Measurements from ENCODE around the gene ITIH3. TPM values are rescaled to one million over a fixed set of nuclear protein-coding genes. Genes with fewer than 3 reads are reported as not detected.

ITIH3 gene
- total and polyA plus RNA-seq, 9 donors = 0.23 to 14.2 (median 1.8) TPM

DNA sequence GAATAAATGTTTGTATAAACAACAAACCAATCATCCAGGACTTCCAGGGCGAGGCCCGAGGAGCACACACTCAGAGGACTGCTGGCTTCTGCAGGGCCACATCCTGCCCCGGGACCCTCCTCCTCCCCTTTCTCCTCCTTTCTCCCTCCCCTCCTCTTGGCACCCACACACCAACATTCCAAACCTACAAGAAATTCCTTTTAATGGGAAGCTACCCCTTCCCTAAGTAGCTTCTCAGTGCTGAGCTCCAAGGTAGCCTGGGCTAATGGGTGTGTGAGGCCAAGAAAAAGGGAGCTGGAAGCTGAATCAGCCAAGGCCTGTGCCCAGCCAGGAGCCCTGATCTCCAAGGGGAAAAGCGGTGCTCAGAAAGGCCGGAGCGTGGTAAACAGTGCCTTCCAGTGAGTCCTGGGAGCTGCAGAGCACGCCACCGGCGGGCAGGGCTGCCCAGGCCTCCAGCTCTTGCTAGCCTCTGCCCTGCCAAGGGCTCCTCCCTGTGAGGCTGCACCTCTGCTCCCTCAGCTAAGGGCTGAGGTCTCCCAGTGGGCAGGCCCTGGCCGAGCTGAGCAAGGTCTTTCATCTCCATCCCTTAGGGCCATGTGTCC, 3.9 kb downstream of the ITIH3 start:
- H3K9me3 ChIP-seq = no peaks in the 10 kb centered on the region
- WGBS, 3 donors = 63 to 81% (median 70%) methylated on average over 9 to 10 of the region's 10 CpGs
- H3K27ac ChIP-seq = no peak overlapping the region
- no peak overlapping the region for H3K4me3 ChIP-seq
- no peaks in the 10 kb centered on the region for H3K27me3 ChIP-seq
- TF ChIP-seq CTCF (IDR thresholded peaks at IDR 0.05) = no peak
- no peaks in the 10 kb centered on the region for H3K4me1 ChIP-seq (ENCODE audit: insufficient read depth)
- no peaks in the 10 kb centered on the region for H3K36me3 ChIP-seq
- no peak for DNase-seq
- intact Hi-C loops (cut with DNase I) = no loop called here

- H3K27ac ChIP-seq = no peak overlapping the region
- WGBS, 3 donors = 75 to 79% (median 75%) methylated on average over 14 of the region's 14 CpGs
- intact Hi-C loops (cut with DNase I) = no loop called here
- no peaks in the 10 kb centered on the region for H3K4me1 ChIP-seq (ENCODE audit: insufficient read depth)
- no peak for DNase-seq
- no peaks in the 10 kb centered on the region for H3K36me3 ChIP-seq
- H3K27me3 ChIP-seq = no peaks in the 10 kb centered on the region
- TF ChIP-seq CTCF (IDR thresholded peaks at IDR 0.05) = no peak
- TF ChIP-seq POLR2A (IDR thresholded peaks at IDR 0.05) = no peak
- no peak for TF ChIP-seq EP300 (IDR thresholded peaks at IDR 0.05)
- no peak overlapping the region for H3K4me3 ChIP-seq
- H3K9me3 ChIP-seq = no peaks in the 10 kb centered on the region
Observed at GRCh38 chr3:52798978-52799476, 4.4 kb downstream of the ITIH3 start.

DNA sequence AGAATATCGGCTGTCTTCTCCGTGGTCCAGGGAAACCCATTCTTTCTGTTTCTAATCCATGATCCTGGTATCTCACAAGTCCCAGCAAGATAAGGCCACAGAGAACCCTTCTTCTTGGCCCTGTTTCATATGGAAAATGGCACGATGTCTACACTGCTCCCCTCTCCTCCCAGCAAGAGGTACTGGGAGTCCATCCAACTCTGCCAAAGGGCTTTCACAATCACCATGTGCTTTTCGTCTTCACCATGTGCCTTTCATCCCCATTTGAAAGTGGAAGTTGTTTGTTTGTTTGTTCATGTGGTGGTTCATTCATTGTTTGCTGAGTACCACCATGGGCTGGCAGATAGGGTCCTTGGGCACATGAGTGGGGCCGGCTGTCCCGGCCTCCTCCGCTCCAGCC, 5.5 kb downstream of the ITIH3 start:
- Histone ChIP-seq H3K36me3 (no peaks in the 10 kb centered on the region), H3K27ac (no peak overlapping the region), H3K9me3 (no peaks in the 10 kb centered on the region), H3K27me3 (no peaks in the 10 kb centered on the region), H3K4me1 (ENCODE audit: insufficient read depth) (no peaks in the 10 kb centered on the region), H3K4me3 (no peak overlapping the region)
- intact Hi-C loops (cut with DNase I) = no loop called here
- 79 to 88% (median 83%) methylated on average over 7 of the region's 7 CpGs for WGBS, 3 donors
- TF ChIP-seq EP300 (IDR thresholded peaks at IDR 0.05) = no peak
- TF ChIP-seq POLR2A (IDR thresholded peaks at IDR 0.05) = no peak
- TF ChIP-seq CTCF (IDR thresholded peaks at IDR 0.05) = no peak
- no peak for DNase-seq

DNA sequence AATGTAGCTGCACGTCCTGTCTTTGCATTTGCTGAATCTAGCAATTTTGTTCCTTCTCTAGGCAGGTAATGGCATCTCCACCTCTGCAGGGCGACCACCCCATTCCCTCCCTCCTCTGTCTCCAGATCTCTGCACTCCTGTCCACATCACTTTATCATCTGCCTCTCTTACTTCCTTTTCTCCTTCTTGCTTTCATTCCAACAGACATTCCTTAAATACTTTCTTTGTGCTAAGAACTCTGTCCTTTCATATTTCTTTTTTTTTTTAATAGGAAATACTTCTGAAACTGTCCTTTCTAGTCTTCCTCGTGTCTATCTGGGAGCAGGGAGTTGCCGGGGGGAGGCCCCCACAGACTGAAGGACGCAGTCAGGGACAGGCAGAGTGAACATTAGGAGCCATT, 7.2 kb downstream of the ITIH3 start:
- no peak for TF ChIP-seq CTCF (IDR thresholded peaks at IDR 0.05)
- no peak for TF ChIP-seq EP300 (IDR thresholded peaks at IDR 0.05)
- TF ChIP-seq POLR2A (IDR thresholded peaks at IDR 0.05) = no peak
- Histone ChIP-seq H3K36me3 (no peaks in the 10 kb centered on the region), H3K9me3 (no peaks in the 10 kb centered on the region), H3K27ac (no peak overlapping the region), H3K4me3 (no peak overlapping the region), H3K27me3 (no peaks in the 10 kb centered on the region), H3K4me1 (ENCODE audit: insufficient read depth) (no peaks in the 10 kb centered on the region)
- WGBS, 3 donors = 13 to 25% (median 18%) methylated on average over 5 of the region's 5 CpGs
- intact Hi-C loops (cut with DNase I) = no loop called here
- DNase-seq = no peak

Measured in ovary (tissue), 9 donors.